ENCODE data around the gene GREM1.

DNA sequence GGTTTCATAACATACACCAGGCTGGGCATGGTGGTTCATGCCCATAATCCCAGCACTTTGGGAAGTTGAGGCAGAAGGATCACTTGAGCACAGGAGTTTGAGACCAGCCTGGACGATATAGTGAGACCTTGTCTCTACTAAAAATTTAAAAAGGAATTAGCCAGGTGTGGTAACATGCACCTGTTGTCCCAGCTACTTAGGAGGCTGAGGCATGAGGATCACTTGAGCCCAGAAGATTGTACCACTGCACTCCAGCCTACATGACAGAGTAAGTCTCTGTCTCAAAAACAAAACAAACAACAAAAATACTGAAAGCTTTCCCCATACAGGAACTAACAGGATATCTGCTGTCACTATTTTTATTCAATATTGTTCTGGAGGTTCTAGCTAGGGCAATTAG is 20.9 kb downstream of the GREM1 start:
- TF ChIP-seq TAF1 (IDR thresholded peaks at IDR 0.05; ENCODE audit: borderline replicate concordance, insufficient read depth, low read length): no peak
- TF ChIP-seq, protein P1, sequence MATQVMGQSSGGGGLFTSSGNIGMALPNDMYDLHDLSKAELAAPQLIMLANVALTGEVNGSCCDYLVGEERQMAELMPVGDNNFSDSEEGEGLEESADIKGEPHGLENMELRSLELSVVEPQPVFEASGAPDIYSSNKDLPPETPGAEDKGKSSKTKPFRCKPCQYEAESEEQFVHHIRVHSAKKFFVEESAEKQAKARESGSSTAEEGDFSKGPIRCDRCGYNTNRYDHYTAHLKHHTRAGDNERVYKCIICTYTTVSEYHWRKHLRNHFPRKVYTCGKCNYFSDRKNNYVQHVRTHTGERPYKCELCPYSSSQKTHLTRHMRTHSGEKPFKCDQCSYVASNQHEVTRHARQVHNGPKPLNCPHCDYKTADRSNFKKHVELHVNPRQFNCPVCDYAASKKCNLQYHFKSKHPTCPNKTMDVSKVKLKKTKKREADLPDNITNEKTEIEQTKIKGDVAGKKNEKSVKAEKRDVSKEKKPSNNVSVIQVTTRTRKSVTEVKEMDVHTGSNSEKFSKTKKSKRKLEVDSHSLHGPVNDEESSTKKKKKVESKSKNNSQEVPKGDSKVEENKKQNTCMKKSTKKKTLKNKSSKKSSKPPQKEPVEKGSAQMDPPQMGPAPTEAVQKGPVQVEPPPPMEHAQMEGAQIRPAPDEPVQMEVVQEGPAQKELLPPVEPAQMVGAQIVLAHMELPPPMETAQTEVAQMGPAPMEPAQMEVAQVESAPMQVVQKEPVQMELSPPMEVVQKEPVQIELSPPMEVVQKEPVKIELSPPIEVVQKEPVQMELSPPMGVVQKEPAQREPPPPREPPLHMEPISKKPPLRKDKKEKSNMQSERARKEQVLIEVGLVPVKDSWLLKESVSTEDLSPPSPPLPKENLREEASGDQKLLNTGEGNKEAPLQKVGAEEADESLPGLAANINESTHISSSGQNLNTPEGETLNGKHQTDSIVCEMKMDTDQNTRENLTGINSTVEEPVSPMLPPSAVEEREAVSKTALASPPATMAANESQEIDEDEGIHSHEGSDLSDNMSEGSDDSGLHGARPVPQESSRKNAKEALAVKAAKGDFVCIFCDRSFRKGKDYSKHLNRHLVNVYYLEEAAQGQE (IDR thresholded peaks at IDR 0.05; ENCODE audit: insufficient read depth in 1 of 2, low read depth in 2 of 2, low read length in 2 of 2): no peak
- TF ChIP-seq POLR2AphosphoS5 (IDR thresholded peaks at IDR 0.05; ENCODE audit: low read depth, low read length): no peak
